Retinal pigment epithelial cell (primary cell): ENCODE results near the gene EIF4G3.

ENCODE experiments used
- DNase-seq: peaks from one replicate; pipeline ENCODE4 v3.0.0-alpha.2; 2010; ENCODE audit warnings: low read depth
- H3K4me3 ChIP-seq: 2 replicates; pipeline ENCODE4 v1.5.1; 2011; ENCODE audit warnings: mild to moderate bottlenecking, low read length, control low read depth, moderate library complexity
- TF ChIP-seq, protein P1 (sequence below): conservative IDR thresholded peaks from 2 replicates; pipeline ENCODE4 v1.5.1; 2011; ENCODE audit warnings: low read depth, low read length, control low read depth, inconsistent platforms

Gene EIF4G3

DNA sequence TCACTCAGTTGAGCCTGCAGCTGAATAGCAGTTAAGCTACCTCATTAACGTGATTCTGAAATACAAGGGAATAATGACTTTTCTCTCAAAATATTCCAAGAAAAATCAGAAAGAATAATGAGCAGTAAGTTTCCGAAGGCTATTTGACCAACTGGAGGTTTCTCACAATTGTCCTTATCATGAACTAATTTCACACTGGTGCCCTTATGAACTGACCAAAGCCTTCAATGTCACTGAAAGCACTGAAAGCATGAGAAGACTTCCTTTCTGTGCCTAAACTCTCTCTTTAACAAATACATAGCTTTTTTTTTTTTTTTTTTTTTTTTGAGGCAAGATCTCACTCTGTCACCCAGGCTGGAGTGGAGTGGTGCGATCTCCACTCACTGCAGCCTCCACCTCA, 18.8 kb downstream of the EIF4G3 start:
- TF ChIP-seq, protein P1, sequence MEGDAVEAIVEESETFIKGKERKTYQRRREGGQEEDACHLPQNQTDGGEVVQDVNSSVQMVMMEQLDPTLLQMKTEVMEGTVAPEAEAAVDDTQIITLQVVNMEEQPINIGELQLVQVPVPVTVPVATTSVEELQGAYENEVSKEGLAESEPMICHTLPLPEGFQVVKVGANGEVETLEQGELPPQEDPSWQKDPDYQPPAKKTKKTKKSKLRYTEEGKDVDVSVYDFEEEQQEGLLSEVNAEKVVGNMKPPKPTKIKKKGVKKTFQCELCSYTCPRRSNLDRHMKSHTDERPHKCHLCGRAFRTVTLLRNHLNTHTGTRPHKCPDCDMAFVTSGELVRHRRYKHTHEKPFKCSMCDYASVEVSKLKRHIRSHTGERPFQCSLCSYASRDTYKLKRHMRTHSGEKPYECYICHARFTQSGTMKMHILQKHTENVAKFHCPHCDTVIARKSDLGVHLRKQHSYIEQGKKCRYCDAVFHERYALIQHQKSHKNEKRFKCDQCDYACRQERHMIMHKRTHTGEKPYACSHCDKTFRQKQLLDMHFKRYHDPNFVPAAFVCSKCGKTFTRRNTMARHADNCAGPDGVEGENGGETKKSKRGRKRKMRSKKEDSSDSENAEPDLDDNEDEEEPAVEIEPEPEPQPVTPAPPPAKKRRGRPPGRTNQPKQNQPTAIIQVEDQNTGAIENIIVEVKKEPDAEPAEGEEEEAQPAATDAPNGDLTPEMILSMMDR = no peak
- no peak overlapping the region for H3K4me3 ChIP-seq
- no peak for DNase-seq

- no peak overlapping the region for H3K4me3 ChIP-seq
- no peak for DNase-seq
- TF ChIP-seq, protein P1 = no peak
Measured at GRCh38 chr1:21157054-21157453, 19.6 kb downstream of the EIF4G3 start.

GRCh38 chr1:21156019-21156418, 20.7 kb downstream of the EIF4G3 start:
- no peak overlapping the region for H3K4me3 ChIP-seq
- TF ChIP-seq, protein P1 = no peak
- no peak for DNase-seq

DNA sequence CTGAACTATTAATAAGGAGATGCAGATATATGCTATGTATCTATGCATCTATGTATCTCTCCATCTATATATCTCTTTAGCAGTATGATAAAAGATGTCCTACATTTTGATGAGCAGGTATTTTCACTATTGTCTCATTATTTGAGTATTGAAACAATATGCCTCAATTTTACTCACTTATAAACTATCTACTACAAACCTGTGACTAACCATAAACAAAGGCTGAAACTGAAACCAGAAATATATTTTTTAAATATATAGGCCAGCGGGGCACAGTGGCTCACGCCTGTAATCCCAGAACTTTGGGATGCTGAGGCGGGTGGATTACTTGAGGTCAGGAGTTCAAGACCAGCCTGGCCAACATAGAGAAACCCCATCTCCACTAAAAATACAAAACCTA, 22.0 kb downstream of the EIF4G3 start:
- H3K4me3 ChIP-seq = no peak overlapping the region
- no peak for DNase-seq
- TF ChIP-seq, protein P1 = no peak

GRCh38 chr1:21153388-21153787, 23.3 kb downstream of the EIF4G3 start:
- TF ChIP-seq, protein P1 = no peak
- DNase-seq = no peak

GRCh38 chr1:21152423-21153100, 24.1 kb downstream of the EIF4G3 start:
- TF ChIP-seq, protein P1 = no peak

More at GRCh38 chr1:21153388-21153787, 23.3 kb downstream of the EIF4G3 start:
- H3K4me3 ChIP-seq = no peak overlapping the region

GRCh38 chr1:21149855-21150432, 26.8 kb downstream of the EIF4G3 start:
- peak; percentile 59 for DNase-seq
- no peak overlapping the region for H3K4me3 ChIP-seq
- TF ChIP-seq, protein P1 = no peak

More at GRCh38 chr1:21152423-21153100, 24.1 kb downstream of the EIF4G3 start:
- no peak for DNase-seq
- H3K4me3 ChIP-seq = no peak overlapping the region
